ENCODE measurements around the gene GDF2. TPM values are rescaled to one million over a fixed set of nuclear protein-coding genes. Genes with fewer than 3 reads are reported as not detected.

GDF2 gene
- total and polyA plus RNA-seq, 2 experiments from 2014 or later, result 0.39 TPM; not detected in 1

- H3K36me3 ChIP-seq (replicated peaks; ENCODE audit: insufficient read depth, low read depth), result no peaks in the 10 kb centered on the region
- no peak overlapping the region for H3K4me3 ChIP-seq
- peaks cover 6% of the 10 kb centered on the region for H3K4me1 ChIP-seq (ENCODE audit: insufficient read depth)
- H2AFZ ChIP-seq, result no peak overlapping the region
- H3K27ac ChIP-seq, result no peak overlapping the region
- no peaks in the 10 kb centered on the region for H3K27me3 ChIP-seq
- 73% methylated on average over 4 of the region's 4 CpGs for WGBS (ENCODE audit: low lambda C conversion rate, missing lambda C conversion rate)
- H3K4me2 ChIP-seq, result no peak overlapping the region
- no peaks in the 10 kb centered on the region for H3K79me2 ChIP-seq
- H4K20me1 ChIP-seq (ENCODE audit: insufficient read depth, poor library complexity, severe bottlenecking), result no peaks in the 10 kb centered on the region
- TF ChIP-seq EZH2 (IDR thresholded peaks at IDR 0.05; ENCODE audit: borderline replicate concordance) (no peak), CTCF (IDR thresholded peaks at IDR 0.05; ENCODE audit: poor library complexity) (no peak), EZH2phosphoT487 (IDR thresholded peaks at IDR 0.05; ENCODE audit: low read depth, severe bottlenecking, unreplicated experiment) (no peak)
- H3K9me2 ChIP-seq (replicated peaks; ENCODE audit: insufficient read depth), result no peaks in the 10 kb centered on the region
- H3K9me3 ChIP-seq (ENCODE audit: low read depth), result no peaks in the 10 kb centered on the region
- no peak for DNase-seq (ENCODE audit: low spot score)
These were observed 15.1 kb downstream of the GDF2 start for GRCh38 chr10:47337310-47337709.

DNA sequence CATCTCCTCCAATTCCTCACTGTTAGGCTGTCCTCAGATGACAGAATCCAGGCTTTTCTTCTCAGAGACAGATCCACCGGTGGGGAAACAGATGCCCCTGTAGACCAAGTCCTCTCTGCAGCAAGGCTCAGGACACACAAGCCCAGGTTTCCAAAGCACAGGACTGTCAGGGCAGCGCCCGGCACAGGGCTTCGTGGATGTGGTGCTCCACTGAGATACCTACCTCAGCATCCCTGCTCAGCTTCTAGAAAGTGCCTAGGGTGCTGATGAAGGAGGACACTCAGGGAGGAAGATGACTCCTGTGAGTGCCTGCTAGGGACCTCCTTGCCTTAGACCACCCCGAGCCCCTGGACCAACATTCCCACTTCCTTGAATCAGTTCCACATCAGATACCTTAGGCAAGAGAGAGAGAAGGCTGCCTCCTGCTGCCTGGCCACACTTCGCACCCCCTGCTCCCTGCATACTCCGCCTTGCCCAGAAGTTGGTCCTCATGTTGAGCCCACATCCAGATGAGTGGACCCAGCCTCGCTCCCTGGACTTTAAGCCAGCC is 17.0 kb downstream of the GDF2 start:
- Histone ChIP-seq H4K20me1 (ENCODE audit: insufficient read depth, poor library complexity, severe bottlenecking) (no peaks in the 10 kb centered on the region), H3K4me1 (ENCODE audit: insufficient read depth) (peaks cover 6% of the 10 kb centered on the region)

DNA sequence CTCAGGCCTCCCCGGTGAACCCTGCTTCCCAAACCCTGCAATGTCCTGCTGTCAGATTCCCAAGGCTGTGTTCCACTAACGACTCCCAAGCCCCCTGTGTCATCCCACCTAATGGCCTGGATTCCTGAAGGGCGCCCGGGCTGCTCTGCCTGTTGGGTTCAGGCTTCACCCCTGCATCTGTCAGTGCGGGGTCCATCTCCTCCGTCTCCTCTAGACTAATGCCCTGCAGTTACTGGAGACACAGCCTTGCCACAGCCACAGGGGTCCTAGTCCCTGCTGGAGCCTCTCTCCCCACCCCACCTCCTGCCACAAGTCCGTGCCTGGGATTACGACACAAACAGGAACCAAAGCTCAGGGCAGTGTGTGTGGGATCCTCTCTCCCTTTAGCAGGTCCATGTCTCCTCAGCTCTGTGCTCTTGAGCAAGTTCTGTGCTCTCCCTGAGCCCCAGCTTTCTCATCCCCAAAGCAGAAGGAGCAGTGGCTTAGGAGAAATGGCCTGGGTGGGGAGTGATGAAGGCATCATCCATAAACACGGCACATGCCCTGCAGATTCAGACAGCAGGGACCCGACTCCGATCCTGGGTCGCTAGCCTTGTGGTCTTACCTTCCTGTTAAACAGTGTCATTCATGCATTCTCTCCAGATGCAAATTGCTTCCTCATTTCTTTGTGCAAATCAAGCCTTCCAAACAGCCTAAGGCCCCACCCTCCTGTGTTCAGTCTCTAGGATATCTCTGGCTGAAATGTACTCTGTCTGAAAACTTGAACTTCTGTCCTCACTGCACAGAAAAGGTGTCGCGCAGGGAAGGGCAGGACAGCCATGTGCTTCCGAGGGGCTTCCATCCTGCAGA is 17.7 kb downstream of the GDF2 start:
- Histone ChIP-seq H3K9me2 (replicated peaks; ENCODE audit: insufficient read depth) (no peaks in the 10 kb centered on the region), H3K79me2 (no peaks in the 10 kb centered on the region), H3K4me1 (ENCODE audit: insufficient read depth) (peaks cover 6% of the 10 kb centered on the region), H4K20me1 (ENCODE audit: insufficient read depth, poor library complexity, severe bottlenecking) (no peaks in the 10 kb centered on the region), H3K27me3 (no peaks in the 10 kb centered on the region), H3K9me3 (ENCODE audit: low read depth) (no peaks in the 10 kb centered on the region), H3K36me3 (replicated peaks; ENCODE audit: insufficient read depth, low read depth) (no peaks in the 10 kb centered on the region), H3K4me3 (no peak overlapping the region), H2AFZ (no peak overlapping the region), H3K27ac (no peak overlapping the region), H3K4me2 (no peak overlapping the region)
- WGBS (ENCODE audit: low lambda C conversion rate, missing lambda C conversion rate), result 86% methylated on average over 15 of the region's 15 CpGs
- DNase-seq (ENCODE audit: low spot score), result no peak
- TF ChIP-seq EZH2phosphoT487 (IDR thresholded peaks at IDR 0.05; ENCODE audit: low read depth, severe bottlenecking, unreplicated experiment) (no peak), EZH2 (IDR thresholded peaks at IDR 0.05; ENCODE audit: borderline replicate concordance) (no peak), CTCF (IDR thresholded peaks at IDR 0.05; ENCODE audit: poor library complexity) (no peak)

More for the DNA sequence above, 17.0 kb downstream of the GDF2 start:
- Histone ChIP-seq H3K9me2 (replicated peaks; ENCODE audit: insufficient read depth) (no peaks in the 10 kb centered on the region), H3K27me3 (no peaks in the 10 kb centered on the region), H3K9me3 (ENCODE audit: low read depth) (no peaks in the 10 kb centered on the region), H3K4me3 (no peak overlapping the region), H2AFZ (no peak overlapping the region), H3K27ac (no peak overlapping the region), H3K4me2 (no peak overlapping the region), H3K79me2 (no peaks in the 10 kb centered on the region), H3K36me3 (replicated peaks; ENCODE audit: insufficient read depth, low read depth) (no peaks in the 10 kb centered on the region)
- DNase-seq (ENCODE audit: low spot score), result no peak
- TF ChIP-seq CTCF (IDR thresholded peaks at IDR 0.05; ENCODE audit: poor library complexity) (no peak), EZH2phosphoT487 (IDR thresholded peaks at IDR 0.05; ENCODE audit: low read depth, severe bottlenecking, unreplicated experiment) (no peak), EZH2 (IDR thresholded peaks at IDR 0.05; ENCODE audit: borderline replicate concordance) (no peak)
- WGBS (ENCODE audit: low lambda C conversion rate, missing lambda C conversion rate), result 85% methylated on average over 7 of the region's 8 CpGs
